Chondrocyte (in vitro differentiated cells): Measurements from ENCODE around the gene MAPK10. TPM values are rescaled to one million over a fixed set of nuclear protein-coding genes. Genes with fewer than 3 reads are reported as not detected.

Experiments
- DNase-seq: peaks from one replicate; pipeline ENCODE4 v3.0.0; 2021; ENCODE audit warnings: mixed read lengths, low spot score
- H3K27ac Mint-ChIP-seq: one replicate; pipeline ENCODE4 v1.8.0; 2021; ENCODE audit warnings: mild to moderate bottlenecking, moderate library complexity, mixed read lengths; ENCODE audit not compliant: unreplicated experiment
- H3K27me3 Mint-ChIP-seq: 2 replicates; pipeline ENCODE4 v1.8.0; 2021; ENCODE audit warnings: low read depth, mixed read lengths
- H3K36me3 Mint-ChIP-seq: 2 replicates; pipeline ENCODE4 v1.8.0; 2021; ENCODE audit warnings: low read depth, mixed read lengths
- H3K4me1 Mint-ChIP-seq: 2 replicates; pipeline ENCODE4 v1.8.0; 2021; ENCODE audit warnings: low read depth, mild to moderate bottlenecking, mixed read lengths
- H3K4me3 Mint-ChIP-seq: one replicate; pipeline ENCODE4 v1.8.0; 2021; ENCODE audit warnings: mild to moderate bottlenecking, moderate library complexity, mixed read lengths; ENCODE audit not compliant: unreplicated experiment
- H3K9me3 Mint-ChIP-seq: 2 replicates; pipeline ENCODE4 v1.8.0; 2021; ENCODE audit warnings: low read depth, mixed read lengths
- total RNA-seq: library from RNA; stranded (reverse); gene quantifications from 3 replicates; pipeline ENCODE4 v1.2.1, GENCODE V29; 2021
- TF ChIP-seq, protein P1 (sequence below): fragments of 200-600 bp; sonication (generic); IDR thresholded peaks from 2 replicates; pipeline ENCODE4 v1.5.0; 2021; ENCODE audit warnings: antibody characterized with exemption, mild to moderate bottlenecking, moderate library complexity

Gene MAPK10
- total RNA-seq, 1 donor from 2014 or later: 14.1 TPM

GRCh38 chr4:86019906-86020305 is 339.9 kb downstream of the MAPK10 start:
- Mint-ChIP-seq H3K27ac (no peak overlapping the region), H3K27me3 (no peaks in the 10 kb centered on the region), H3K36me3 (peaks cover 3% of the 10 kb centered on the region), H3K9me3 (no peaks in the 10 kb centered on the region), H3K4me3 (no peak overlapping the region), H3K4me1 (peaks cover 19% of the 10 kb centered on the region)
- TF ChIP-seq, protein P1, sequence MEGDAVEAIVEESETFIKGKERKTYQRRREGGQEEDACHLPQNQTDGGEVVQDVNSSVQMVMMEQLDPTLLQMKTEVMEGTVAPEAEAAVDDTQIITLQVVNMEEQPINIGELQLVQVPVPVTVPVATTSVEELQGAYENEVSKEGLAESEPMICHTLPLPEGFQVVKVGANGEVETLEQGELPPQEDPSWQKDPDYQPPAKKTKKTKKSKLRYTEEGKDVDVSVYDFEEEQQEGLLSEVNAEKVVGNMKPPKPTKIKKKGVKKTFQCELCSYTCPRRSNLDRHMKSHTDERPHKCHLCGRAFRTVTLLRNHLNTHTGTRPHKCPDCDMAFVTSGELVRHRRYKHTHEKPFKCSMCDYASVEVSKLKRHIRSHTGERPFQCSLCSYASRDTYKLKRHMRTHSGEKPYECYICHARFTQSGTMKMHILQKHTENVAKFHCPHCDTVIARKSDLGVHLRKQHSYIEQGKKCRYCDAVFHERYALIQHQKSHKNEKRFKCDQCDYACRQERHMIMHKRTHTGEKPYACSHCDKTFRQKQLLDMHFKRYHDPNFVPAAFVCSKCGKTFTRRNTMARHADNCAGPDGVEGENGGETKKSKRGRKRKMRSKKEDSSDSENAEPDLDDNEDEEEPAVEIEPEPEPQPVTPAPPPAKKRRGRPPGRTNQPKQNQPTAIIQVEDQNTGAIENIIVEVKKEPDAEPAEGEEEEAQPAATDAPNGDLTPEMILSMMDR: no peak
- no peak for DNase-seq

DNA sequence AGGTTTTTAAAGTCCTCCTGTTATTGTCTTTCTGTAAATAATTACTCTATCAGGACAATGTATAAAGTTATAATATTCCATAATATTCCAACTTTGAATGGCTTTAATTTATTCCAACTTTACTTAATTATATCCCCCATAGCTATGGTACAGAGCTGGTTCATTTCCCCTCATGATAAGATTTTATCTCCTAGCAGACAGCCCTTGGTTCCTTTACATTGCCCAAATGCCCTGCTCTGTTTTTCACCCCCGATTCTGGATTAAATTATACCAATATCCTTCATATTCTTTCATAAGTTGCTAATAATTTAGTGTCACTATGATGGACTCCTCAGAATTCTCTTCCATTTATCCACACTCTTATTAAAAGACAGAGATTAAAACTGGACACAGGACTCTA is 340.5 kb downstream of the MAPK10 start:
- no peak overlapping the region for H3K4me3 Mint-ChIP-seq
- TF ChIP-seq, protein P1: no peak
- peaks cover 2% of the 10 kb centered on the region for H3K36me3 Mint-ChIP-seq
- no peaks in the 10 kb centered on the region for H3K9me3 Mint-ChIP-seq
- no peak overlapping the region for H3K27ac Mint-ChIP-seq
- no peaks in the 10 kb centered on the region for H3K27me3 Mint-ChIP-seq
- no peak for DNase-seq
- peaks cover 20% of the 10 kb centered on the region for H3K4me1 Mint-ChIP-seq

GRCh38 chr4:86015412-86016350 is 344.2 kb downstream of the MAPK10 start:
- no peaks in the 10 kb centered on the region for H3K9me3 Mint-ChIP-seq
- H3K4me3 Mint-ChIP-seq: no peak overlapping the region
- no peaks in the 10 kb centered on the region for H3K27me3 Mint-ChIP-seq
- TF ChIP-seq, protein P1: no peak
- peaks cover 57% of the 10 kb centered on the region for H3K4me1 Mint-ChIP-seq
- peaks cover 2% of the 10 kb centered on the region for H3K36me3 Mint-ChIP-seq
- DNase-seq: no peak
- peak overlapping the region; percentile 45 for H3K27ac Mint-ChIP-seq

DNA sequence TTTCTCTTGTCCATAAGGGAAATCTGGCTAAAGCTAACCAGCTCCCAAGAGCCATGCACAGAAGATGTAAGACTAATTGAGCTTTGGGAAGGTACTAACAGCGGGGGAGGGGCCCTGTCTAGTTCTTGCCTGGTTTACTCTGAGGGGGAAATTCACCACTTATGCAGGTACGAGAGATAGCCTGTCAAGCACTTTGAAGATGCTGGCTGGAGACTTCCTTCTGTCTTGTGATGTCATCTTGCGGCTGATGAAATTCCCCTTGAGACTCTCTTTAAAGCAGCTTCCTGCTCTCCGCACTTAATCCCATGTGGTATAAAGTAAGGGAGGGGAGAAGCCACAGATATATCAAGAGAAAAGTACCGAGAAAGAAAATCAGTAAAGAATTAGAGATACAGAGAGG is 345.3 kb downstream of the MAPK10 start:
- Mint-ChIP-seq H3K36me3 (peaks cover 2% of the 10 kb centered on the region), H3K4me1 (peaks cover 59% of the 10 kb centered on the region), H3K9me3 (no peaks in the 10 kb centered on the region), H3K27ac (peak overlapping the region; percentile 28), H3K27me3 (no peaks in the 10 kb centered on the region), H3K4me3 (no peak overlapping the region)
- TF ChIP-seq, protein P1: no peak
- DNase-seq: no peak

GRCh38 chr4:86013621-86014020 is 346.2 kb downstream of the MAPK10 start:
- H3K9me3 Mint-ChIP-seq: no peaks in the 10 kb centered on the region
- peaks cover 2% of the 10 kb centered on the region for H3K36me3 Mint-ChIP-seq
- no peaks in the 10 kb centered on the region for H3K27me3 Mint-ChIP-seq
- TF ChIP-seq, protein P1: no peak
- peaks cover 59% of the 10 kb centered on the region for H3K4me1 Mint-ChIP-seq
- no peak overlapping the region for H3K27ac Mint-ChIP-seq
- H3K4me3 Mint-ChIP-seq: no peak overlapping the region
- no peak for DNase-seq
